Smooth muscle cell of the brain vasculature (primary cell): ENCODE results near the gene DIAPH1.

Source experiments
- DNase-seq: peaks from one replicate; pipeline ENCODE4 v3.0.0-alpha.2; 2012; ENCODE audit warnings: low read depth, low spot score

DIAPH1 gene

DNA sequence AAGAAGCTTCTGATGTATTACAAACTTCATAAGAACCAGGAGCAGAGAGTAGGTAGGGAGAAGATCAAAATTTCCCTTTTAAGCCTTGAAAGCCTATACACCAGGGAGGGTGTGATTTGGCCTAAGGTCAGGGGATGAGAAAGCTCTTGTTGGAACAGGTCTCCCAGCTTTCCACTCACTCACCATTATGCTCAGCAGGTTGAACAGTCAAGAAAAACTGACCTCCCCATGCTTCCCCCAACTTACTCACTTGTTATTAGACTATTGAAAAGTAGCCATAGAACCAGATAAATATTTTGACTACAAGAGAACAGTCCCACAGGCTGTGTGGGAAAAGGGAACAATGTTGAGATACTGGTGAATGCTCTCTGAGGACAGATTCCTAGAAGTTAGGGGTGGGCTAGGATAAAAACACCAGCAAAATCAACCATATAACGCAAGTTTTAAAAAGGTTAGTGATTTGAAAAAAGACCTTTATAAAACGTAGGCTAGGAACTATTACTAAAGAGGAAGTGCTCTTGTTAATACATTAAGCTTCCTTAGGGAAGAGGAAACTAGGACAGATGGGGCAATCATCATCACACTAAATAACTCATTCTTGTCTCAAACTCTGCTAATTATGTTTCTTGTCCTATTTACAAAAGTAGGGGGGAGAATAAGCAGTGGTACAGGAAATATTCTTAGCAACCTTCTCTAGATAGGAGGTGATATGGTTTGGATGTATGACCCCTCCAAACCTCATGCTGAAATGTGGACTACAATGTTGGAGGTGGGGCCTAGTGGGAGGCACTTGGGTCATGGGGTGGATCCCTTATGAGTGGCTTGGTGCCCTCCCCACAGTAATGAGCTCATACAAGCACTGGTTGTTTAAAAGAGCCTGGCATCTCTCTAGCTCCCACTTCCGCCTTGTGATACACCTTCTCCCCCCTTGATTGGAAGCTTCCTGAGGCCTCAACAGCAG lies 98.9 kb downstream of the DIAPH1 start:
- no peak for DNase-seq

DNA sequence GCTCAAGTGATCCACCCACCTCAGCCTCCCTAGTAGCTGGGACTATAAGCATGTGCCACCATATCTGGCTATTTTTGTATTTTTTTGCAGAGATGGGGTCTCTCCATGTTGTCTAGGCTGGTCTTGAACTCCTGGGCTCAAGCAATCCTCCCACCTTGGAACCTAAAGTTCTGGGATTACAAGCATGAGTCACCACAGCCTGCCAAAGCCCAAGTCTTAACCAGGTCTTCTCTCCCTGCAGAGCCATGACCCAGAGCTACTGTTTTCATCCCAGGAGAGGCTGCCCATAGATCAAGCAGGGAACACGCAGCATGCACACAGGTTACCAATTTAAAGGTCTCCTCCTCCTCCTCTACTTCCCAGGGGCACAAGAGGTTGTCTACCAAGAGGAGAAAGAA lies 100.2 kb downstream of the DIAPH1 start:
- DNase-seq: no peak

DNA sequence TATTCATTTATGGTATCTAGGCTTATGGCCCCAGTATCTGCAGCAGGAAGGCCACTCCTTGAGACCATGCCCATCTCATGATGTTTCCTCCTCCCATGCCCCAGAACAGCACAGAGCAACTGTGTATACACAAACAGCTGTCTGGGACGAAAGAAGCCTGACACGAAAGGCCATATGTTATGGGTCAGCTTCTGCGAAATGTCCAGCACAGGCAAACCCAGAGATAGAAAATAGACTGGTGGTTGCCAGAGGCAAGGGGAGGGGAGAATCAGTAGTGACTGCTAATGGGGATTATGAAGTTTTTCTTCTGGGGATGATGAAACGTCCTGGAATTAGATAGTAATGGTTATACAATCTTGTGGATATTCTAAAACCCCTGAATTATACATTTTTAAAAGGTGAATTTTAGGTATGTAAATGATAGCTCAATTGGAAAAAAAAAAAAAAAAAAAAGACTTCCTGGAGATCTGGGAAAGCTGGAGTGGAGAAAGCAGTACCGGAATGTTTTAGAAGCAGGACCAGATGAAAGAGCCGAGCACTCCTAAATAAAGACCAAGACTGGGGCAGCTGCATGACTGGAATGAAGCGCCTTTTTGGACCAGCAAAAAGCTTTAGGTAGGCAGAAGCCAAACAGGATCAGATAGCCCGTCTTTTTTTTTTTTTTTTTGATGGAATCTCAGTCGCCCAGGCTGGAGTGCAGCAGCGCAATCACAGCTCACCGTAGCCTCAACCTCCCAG lies 100.8 kb downstream of the DIAPH1 start:
- DNase-seq: no peak

DNA sequence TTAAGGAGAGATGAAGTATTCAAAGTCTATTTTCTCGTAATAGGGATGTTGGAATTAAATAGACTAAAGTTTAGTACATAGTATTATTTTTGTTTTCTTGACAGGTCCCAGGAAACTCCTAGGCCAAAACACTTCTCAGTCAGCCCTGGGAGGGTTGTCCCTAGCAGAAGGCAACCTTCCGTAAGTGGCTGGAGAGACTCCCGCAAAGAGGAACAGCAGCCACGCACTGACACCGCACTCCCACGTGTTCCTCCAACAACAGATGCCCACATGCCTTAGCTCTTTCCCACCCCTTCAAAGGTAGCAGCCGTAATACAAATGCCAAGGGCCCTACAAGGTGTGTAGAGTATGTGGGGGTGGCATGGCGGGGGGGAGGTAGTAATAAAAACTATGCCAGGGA lies 101.5 kb downstream of the DIAPH1 start:
- DNase-seq: no peak

DNA sequence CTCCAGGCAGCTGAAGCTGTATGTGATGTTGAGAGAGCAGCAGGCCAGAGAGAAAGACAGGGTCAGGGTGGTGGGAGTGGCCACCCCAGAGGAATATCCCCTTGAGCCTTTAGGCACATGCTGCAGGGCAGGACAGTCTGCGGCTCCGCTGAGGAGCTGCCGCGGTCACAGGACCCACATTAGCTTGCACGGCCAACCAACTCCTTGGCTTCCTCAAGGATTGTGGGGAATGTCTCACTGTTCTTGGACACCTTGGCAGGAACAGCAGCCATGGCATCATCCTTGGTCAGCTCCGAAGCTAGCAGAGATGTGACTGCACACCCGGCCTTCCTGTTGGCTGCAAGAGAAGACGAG lies 102.2 kb downstream of the DIAPH1 start:
- DNase-seq: no peak

DNA sequence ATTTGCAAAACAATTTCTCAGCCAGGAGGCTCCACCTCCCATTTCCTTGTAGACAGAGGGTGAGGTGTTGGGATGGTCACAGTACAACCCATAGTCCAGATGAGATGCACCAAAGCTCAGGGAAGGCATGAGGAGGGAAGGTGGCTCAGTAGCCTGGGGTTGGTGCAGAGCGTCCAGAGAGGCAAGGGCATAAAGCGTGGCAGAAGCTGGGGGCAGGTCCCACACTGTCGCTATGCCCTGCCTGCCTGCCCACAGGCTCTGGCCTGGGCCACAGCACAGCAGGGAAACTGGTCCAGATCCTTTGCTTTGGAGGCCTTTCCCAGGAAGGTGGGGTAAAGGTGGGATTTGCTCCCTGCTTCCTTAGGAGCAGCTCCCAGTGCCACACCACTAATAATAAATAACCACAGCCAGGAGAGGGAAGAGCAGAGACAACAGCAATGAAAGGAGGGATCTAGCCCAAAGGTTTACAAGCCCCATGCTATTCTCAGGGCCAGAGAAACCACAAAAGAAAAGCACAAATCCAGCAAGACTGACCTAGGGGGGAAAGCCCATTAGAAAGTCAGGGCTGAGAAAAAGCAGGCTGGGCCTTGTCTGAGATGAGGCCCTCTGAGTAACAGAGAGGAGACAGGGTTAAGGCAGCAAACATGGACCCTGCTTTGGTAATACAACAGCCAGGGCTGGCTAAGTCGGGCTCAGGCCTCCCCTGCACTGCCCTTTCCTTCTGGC lies 102.7 kb downstream of the DIAPH1 start:
- DNase-seq: no peak

DNA sequence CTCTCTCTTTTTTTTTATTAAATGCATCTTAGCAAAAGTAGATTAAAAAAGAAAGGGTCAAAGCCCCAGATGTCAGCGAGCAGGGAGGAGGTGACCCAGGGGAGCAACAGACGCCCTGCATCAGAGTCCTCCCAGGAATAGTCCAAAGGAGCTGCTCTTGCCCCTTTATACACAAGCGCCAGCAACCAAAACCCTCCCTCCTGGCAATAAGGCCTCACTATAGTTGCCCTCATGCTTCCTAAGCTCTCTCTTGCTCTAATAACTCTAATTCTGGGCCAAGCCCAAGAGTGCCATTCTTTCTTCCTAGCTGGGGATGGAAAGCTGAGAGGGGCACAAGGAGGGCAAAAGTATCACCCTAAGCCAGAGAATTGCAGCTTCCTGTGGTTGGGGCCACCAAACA lies 103.7 kb downstream of the DIAPH1 start:
- no peak for DNase-seq

DNA sequence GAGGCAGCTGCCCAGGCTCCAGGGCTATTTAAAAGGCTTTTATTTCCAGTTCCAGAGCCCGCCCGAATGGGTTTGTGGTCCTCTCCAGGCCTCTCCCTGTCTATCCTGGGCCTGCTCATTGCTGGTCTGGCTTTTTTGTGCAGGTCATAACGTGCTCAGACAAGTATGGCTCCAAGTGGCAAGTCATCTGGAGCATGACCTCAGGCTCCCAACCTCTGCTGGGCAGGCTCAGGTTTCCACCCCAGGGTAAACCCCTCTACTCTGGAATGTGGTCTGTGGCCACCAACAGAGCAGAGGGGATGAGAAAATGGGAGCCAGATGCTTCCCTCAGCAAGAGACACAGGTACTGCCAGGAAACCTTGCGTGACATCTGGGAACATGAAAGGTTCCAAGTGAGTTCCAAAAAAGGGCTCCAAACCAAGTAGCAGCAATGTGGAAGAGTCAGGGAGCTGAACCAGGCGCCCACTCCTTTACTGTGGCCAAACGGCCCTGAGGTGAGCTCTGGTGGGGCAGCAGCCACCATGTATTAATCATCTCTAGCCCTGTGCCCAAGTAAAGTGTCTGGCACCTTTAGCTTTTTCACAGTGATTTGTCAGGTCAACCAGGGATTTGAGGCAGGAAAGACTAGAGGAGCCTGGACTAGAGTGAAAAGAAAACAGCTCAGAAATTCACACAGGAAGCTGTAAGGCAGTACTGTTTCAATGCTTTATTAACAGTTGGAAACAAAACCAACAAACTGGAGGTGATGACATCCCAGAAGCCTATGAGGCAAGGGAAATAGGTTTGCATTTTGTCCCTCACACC lies 104.3 kb downstream of the DIAPH1 start:
- DNase-seq: no peak

DNA sequence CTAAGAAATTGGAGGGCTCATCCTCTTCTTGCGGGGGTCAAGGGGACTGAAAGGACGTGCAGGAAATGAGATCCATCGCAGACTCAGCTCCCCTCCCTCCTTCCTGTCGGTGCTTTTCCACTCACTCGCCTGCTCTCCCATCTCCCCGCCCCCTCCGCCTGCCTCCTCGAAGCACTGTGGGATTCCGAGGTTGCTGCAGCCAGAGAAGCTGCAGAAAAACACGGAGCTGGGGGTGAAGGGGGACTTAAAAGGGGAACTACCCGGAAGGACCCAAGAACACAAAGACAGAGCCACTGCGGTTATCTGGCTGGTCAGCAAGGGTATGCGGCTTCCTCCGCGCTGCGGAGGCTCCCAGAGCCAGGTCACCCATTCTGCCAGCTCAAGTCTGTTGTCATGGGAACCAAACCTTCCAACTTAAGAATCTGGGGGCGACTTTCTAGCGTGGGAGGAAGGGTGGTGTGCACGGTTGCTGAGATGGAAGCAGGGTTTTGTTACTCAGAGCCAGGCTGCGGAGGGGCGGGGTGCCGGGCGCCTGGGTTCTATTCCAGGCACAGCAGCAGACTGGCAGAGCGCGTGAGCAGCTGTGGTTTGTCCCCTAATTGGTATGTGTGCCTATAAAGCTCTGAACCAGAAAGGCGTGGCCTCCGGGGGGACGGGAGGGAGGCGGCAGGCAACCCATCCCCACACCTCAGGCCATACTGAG lies 105.0 kb downstream of the DIAPH1 start:
- no peak for DNase-seq

DNA sequence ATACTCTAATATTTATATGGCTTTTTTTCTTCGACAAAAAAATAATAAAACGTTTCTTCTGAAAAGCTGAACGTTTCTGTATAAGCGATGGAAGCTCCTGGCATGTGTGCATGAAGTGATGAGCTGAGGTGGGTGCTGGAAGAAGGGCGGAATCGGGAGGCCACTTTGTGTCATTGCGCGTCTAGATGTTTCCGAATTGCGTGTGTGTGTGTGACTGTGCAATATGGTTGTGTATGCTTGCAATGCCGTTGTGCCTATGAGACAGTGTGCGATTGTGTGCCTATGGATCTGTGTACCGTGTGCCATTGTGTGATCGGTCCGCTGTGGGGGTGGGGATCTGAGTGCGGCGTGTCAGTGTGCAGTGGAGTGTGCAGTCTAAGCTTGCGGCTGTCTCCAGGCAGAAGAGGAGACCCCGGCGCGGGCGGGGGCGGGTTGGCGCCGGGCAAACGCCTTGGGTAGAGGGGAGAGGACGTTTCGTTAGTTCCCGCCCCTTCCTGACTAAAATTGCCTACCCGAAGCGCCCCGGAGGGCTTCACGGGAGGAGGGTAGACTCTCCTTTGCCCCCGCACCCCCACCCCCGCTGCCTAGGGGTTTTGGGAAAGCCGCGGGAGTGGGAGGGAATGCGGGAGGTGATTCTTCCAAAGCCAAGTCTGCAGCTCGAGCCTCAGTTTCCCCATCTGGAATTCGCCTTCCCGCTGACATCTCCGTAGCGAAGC lies 105.7 kb downstream of the DIAPH1 start:
- no peak for DNase-seq

DNA sequence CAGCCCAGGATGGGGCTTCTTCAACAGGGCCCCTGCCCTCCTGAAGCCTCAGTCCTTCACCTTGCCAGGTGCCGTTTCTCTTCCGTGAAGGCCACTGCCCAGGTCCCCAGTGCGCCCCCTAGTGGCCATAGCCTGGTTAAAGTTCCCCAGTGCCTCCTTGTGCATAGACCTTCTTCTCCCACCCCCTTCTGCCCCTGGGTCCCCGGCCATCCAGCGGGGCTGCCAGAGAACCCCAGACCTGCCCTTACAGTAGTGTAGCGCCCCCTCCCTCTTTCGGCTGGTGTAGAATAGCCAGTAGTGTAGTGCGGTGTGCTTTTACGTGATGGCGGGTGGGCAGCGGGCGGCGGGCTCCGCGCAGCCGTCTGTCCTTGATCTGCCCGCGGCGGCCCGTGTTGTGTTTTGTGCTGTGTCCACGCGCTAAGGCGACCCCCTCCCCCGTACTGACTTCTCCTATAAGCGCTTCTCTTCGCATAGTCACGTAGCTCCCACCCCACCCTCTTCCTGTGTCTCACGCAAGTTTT lies 106.3 kb downstream of the DIAPH1 start:
- no peak for DNase-seq

DNA sequence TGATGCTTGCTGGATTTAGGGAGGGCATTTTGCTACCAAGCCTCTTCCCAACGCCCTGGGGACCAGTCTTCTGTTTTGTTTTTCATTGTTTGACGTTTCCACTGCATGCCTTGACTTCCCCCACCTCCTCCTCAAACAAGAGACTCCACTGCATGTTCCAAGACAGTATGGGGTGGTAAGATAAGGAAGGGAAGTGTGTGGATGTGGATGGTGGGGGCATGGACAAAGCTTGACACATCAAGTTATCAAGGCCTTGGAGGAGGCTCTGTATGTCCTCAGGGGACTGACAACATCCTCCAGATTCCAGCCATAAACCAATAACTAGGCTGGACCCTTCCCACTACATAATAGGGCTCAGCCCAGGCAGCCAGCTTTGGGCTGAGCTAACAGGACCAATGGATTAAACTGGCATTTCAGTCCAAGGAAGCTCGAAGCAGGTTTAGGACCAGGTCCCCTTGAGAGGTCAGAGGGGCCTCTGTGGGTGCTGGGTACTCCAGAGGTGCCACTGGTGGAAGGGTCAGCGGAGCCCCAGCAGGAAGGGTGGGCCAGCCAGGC lies 107.0 kb downstream of the DIAPH1 start:
- no peak for DNase-seq

DNA sequence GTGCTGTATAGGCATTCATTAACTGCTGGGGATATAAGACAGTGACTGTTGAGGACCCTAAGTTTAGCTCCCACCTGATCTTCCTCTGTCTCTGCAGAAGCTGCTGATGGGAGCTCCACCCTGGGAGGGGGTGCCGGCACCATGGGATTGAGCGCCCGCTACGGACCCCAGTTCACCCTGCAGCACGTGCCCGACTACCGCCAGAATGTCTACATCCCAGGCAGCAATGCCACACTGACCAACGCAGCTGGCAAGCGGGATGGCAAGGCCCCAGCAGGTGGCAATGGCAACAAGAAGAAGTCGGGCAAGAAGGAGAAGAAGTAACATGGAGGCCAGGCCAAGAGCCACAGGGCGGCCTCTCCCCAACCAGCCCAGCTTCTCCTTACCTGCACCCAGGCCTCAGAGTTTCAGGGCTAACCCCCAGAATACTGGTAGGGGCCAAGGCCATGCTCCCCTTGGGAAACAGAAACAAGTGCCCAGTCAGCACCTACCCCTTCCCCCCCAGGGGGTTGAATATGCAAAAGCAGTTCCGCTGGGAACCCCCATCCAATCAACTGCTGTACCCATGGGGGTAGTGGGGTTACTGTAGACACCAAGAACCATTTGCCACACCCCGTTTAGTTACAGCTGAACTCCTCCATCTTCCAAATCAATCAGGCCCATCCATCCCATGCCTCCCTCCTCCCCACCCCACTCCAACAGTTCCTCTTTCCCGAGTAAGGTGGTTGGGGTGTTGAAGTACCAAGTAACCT lies 107.8 kb downstream of the DIAPH1 start:
- no peak for DNase-seq

DNA sequence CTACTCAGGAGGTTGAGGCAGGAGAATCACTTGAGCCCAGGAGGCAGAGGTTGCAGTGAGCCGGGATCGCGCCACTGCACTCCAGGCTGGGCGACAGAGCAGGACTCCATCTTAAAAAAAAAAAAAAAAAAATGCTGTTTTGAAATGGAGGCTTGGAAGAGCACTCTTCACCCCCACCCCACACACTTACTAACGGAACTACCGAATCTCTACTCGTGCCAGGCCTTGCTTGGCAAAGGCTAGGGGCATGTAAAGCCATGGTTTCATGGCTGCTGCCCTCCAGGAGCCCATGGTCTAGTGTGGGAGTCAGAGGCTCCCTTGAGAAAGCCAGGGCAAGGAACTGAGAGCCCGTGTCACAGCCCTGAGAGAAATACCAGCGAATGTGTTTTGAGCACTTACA lies 108.6 kb downstream of the DIAPH1 start:
- no peak for DNase-seq

DNA sequence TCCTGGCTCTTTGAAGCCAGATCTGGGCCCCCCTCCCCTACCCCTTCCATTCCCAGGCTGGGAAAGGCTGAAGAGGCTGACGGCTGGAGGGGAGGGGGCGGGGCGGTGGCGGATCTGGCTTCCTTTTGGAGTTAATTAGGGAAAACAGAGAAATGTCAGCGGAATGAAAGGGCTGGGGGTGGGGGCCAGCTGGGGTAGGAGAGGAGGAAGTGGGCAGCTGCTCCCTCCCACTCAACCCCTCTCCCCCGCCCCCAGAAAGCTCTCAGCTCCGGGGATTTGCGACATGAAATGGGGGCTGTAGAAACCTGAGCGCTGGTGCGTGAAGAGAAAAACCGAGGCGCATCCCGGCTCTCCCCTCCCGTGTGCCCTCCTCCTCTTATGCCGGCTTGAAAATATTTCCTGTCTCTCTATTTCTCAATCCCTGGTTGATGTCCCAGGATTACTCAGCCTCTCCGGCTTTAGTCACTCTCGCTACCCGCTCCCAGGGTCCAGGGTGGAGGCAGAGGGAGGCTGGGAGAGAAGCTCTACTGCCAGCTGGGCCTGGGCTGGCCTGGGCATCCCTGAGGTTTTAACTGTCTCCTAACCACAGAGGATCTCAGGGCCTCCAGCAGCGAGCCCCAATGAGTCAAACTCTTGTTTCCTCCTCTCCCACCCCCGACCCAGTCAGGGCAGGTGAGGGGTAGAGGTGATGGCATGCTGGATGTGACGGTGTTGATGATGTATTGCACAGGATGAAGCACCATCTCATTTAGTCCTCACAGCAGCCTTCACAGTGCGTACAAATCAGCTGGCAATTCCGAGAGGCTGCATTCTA lies 109.8 kb downstream of the DIAPH1 start:
- DNase-seq: peak; percentile 83

DNA sequence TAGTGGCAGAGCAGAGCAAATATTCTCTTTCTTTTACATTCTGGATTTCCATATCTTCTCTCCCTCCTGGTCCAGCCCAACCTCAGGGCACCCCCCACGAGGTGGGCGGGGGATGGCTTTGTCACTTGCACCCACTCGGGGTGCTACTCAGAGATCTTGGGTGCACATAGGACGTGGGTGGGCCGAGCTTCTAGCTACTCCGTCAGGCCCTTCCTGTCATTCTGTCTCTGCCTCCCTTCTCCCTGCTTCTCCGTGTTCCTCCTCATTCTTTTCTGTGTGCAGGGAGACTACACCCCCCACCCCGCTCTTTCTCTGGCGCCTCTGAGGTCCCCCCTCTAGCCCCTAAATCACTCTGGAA lies 110.4 kb downstream of the DIAPH1 start:
- no peak for DNase-seq

DNA sequence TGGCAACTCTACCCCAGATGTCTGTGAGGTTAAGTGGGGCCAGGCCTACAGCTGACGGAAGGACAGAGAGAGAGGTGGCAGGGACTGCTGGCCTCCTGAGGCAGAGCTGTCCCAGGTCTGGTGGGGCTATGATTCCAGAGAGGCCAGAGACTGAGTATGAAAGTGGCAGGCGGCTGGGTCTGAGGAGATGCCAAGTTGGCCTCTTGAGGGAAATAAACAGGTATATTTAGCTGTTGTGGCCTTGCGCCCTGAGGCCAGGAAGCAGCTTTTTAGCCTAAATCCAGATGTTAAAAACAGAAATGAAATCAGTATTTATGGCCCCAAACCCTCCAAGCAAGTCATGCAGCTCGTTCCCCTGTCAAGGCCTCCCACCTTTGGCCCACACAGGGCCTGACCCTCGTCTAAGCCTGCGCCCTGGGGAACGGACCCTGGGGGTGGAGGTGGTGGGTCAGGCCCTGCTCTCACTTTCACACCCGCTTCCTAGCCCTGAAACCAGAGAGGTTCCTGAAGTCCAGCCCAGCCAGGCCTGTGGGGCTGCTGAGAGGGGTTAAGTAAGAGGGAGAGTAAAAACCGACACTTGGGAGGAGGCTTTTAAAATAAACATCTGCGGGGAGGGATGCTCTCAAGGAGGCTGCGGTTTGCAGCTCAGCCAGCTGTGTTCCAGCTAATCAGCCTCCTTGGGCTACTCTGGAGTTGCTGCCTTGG lies 111.3 kb downstream of the DIAPH1 start:
- DNase-seq: peak; percentile 80
